HepG2 (cell line): Measurements from ENCODE around the gene UBAC2. TPM values are rescaled to one million over a fixed set of nuclear protein-coding genes. Genes with fewer than 3 reads are reported as not detected.

ENCODE experiments used
- CBX2 ChIP-seq, 2 experiments: fragments of 200-600 bp in 1 of 2; sonication (generic); formaldehyde crosslinking in 1 of 2; IDR thresholded peaks; 2 replicates each; pipeline versions ENCODE4 v1.7.0 to v1.8.1; 2018 to 2022; ENCODE audit warnings: low read depth in 2 of 2, low read length in 1 of 2, mild to moderate bottlenecking in 1 of 2, missing genetic modification reagents in 1 of 2
- DBP ChIP-seq: sonication (generic); formaldehyde crosslinking; IDR thresholded peaks from 2 replicates; pipeline ENCODE4 v1.4.0; 2020; ENCODE audit warnings: missing genetic modification reagents; ENCODE audit errors: not compliant biosample characterization
- DMTF1 ChIP-seq: sonication (generic); formaldehyde crosslinking; IDR thresholded peaks from 2 replicates; pipeline ENCODE4 v1.4.0; 2020; ENCODE audit warnings: mild to moderate bottlenecking, missing genetic modification reagents
- FOSL1 ChIP-seq: sonication (generic); formaldehyde crosslinking; IDR thresholded peaks from 2 replicates; pipeline ENCODE4 v1.9.0; 2021; ENCODE audit warnings: missing genetic modification reagents, borderline replicate concordance
- GMEB1 ChIP-seq: sonication (generic); formaldehyde crosslinking; IDR thresholded peaks from 2 replicates; pipeline ENCODE4 v1.5.1; 2020; ENCODE audit warnings: missing genetic modification reagents, mild to moderate bottlenecking, borderline replicate concordance
- GMEB2 ChIP-seq: IDR thresholded peaks from 2 replicates; pipeline ENCODE4 v1.6.1; 2016; ENCODE audit warnings: missing biosample characterization, missing genetic modification reagents, low read depth
- GTF2F1 ChIP-seq: fragments of 150-350 bp; IDR thresholded peaks from 2 replicates; pipeline ENCODE4 v1.6.1; 2014; ENCODE audit warnings: low read length
- MXD3 ChIP-seq: IDR thresholded peaks from 2 replicates; pipeline ENCODE4 v1.6.1; 2016; ENCODE audit warnings: mild to moderate bottlenecking, missing biosample characterization, missing genetic modification reagents
- PBX2 ChIP-seq: IDR thresholded peaks from 2 replicates; pipeline ENCODE4 v1.6.1; 2016; ENCODE audit warnings: control low read depth
- ZNF138 ChIP-seq: sonication (generic); formaldehyde crosslinking; IDR thresholded peaks from 2 replicates; pipeline ENCODE4 v1.5.0; 2020; ENCODE audit warnings: mild to moderate bottlenecking, low read depth, missing genetic modification reagents
- ZNF234 ChIP-seq: sonication (generic); formaldehyde crosslinking; conservative IDR thresholded peaks from 2 replicates; pipeline ENCODE4 v1.5.1; 2020; ENCODE audit warnings: mild to moderate bottlenecking, missing genetic modification reagents
- ZNF644 ChIP-seq: IDR thresholded peaks from 2 replicates; pipeline ENCODE4 v1.6.1; 2016; ENCODE audit warnings: low read depth
- polyA plus RNA-seq, 8 experiments: library from polyadenylated mRNA; depleted of rRNA in 3 of 8; stranded (reverse) in 7 of 8; unstranded in 1 of 8; fragments of >200 nt; fragmentation: Illumina TruSeq in 4 of 8; extraction: Trizol in 4 of 8; gene quantifications; 2 replicates each; pipeline versions ENCODE4 v1.2.1 to v1.2.3, GENCODE V29; 2011 to 2016; ENCODE audit warnings: low read depth in 4 of 8, missing spikeins in 1 of 8, mixed read lengths in 1 of 8; ENCODE audit not compliant: insufficient read depth in 1 of 8
- total RNA-seq, 5 experiments: library from RNA; depleted of rRNA; stranded (reverse); fragments of >200 nt; fragmentation: Illumina TruSeq; extraction: Trizol; gene quantifications; 2 replicates each; pipeline ENCODE4 v1.2.3, GENCODE V29; 2016; ENCODE audit warnings: low read depth in 1 of 5
- TF ChIP-seq, protein P1 (sequence below): sonication (generic); formaldehyde crosslinking; IDR thresholded peaks from 2 replicates; pipeline ENCODE4 v1.4.0; 2020; ENCODE audit warnings: missing genetic modification reagents, borderline replicate concordance
- TF ChIP-seq, protein P2 (sequence below): sonication (generic); formaldehyde crosslinking; IDR thresholded peaks from 2 replicates; pipeline ENCODE4 v1.4.0; 2020; ENCODE audit warnings: mild to moderate bottlenecking, missing genetic modification reagents

Gene UBAC2
- total and polyA plus RNA-seq, 2 of the 13 experiments (the other 11 are each of a cell fraction or from before 2014, with no cell fraction given), result 61.3 to 80.8 TPM

GRCh38 chr13:99200432-99201167 lies at the start of gene UBAC2 (continued):
- TF ChIP-seq GMEB2 (CRISPR knock-in tag), result no peak; the same call in 1 of the 2 replicates
- no peak for TF ChIP-seq ZNF234 (CRISPR knock-in tag)
- peak; percentile 77 for TF ChIP-seq GMEB1 (CRISPR knock-in tag)
- no peak for TF ChIP-seq DBP (CRISPR knock-in tag)
- 0 out of 2 replicates have a peak, but pooled peaks have one; percentile 60 for TF ChIP-seq ZNF138 (CRISPR knock-in tag)
- TF ChIP-seq, protein P1, sequence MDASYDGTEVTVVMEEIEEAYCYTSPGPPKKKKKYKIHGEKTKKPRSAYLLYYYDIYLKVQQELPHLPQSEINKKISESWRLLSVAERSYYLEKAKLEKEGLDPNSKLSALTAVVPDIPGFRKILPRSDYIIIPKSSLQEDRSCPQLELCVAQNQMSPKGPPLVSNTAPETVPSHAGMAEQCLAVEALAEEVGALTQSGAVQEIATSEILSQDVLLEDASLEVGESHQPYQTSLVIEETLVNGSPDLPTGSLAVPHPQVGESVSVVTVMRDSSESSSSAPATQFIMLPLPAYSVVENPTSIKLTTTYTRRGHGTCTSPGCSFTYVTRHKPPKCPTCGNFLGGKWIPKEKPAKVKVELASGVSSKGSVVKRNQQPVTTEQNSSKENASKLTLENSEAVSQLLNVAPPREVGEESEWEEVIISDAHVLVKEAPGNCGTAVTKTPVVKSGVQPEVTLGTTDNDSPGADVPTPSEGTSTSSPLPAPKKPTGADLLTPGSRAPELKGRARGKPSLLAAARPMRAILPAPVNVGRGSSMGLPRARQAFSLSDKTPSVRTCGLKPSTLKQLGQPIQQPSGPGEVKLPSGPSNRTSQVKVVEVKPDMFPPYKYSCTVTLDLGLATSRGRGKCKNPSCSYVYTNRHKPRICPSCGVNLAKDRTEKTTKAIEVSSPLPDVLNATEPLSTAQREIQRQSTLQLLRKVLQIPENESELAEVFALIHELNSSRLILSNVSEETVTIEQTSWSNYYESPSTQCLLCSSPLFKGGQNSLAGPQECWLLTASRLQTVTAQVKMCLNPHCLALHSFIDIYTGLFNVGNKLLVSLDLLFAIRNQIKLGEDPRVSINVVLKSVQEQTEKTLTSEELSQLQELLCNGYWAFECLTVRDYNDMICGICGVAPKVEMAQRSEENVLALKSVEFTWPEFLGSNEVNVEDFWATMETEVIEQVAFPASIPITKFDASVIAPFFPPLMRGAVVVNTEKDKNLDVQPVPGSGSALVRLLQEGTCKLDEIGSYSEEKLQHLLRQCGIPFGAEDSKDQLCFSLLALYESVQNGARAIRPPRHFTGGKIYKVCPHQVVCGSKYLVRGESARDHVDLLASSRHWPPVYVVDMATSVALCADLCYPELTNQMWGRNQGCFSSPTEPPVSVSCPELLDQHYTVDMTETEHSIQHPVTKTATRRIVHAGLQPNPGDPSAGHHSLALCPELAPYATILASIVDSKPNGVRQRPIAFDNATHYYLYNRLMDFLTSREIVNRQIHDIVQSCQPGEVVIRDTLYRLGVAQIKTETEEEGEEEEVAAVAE (CRISPR knock-in tag), result peak; percentile 56; the same call in 1 of the 2 replicates
- no peak for TF ChIP-seq GTF2F1
- peak; percentile 71; the same call in 1 of the 2 replicates for TF ChIP-seq MXD3 (CRISPR knock-in tag)
- TF ChIP-seq PBX2 (CRISPR knock-in tag), result no peak
- no peak for TF ChIP-seq DMTF1 (CRISPR knock-in tag)
- no peak for TF ChIP-seq ZNF644
- TF ChIP-seq FOSL1, result no peak
- TF ChIP-seq CBX2 (IDR thresholded peaks at IDR 0.05; ENCODE audit: low read depth, low read length), result no peak
- no peak for TF ChIP-seq CBX2 (CRISPR knock-in tag; IDR thresholded peaks at IDR 0.05; ENCODE audit: low read depth)
- TF ChIP-seq, protein P2, sequence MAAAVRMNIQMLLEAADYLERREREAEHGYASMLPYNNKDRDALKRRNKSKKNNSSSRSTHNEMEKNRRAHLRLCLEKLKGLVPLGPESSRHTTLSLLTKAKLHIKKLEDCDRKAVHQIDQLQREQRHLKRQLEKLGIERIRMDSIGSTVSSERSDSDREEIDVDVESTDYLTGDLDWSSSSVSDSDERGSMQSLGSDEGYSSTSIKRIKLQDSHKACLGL (CRISPR knock-in tag), result peak; percentile 74
